ENCODE measurements around the gene IL20.
A peak's percentile ranks its signal among the peaks of the same experiment; 100 is the strongest.

The IL20 gene

DNA sequence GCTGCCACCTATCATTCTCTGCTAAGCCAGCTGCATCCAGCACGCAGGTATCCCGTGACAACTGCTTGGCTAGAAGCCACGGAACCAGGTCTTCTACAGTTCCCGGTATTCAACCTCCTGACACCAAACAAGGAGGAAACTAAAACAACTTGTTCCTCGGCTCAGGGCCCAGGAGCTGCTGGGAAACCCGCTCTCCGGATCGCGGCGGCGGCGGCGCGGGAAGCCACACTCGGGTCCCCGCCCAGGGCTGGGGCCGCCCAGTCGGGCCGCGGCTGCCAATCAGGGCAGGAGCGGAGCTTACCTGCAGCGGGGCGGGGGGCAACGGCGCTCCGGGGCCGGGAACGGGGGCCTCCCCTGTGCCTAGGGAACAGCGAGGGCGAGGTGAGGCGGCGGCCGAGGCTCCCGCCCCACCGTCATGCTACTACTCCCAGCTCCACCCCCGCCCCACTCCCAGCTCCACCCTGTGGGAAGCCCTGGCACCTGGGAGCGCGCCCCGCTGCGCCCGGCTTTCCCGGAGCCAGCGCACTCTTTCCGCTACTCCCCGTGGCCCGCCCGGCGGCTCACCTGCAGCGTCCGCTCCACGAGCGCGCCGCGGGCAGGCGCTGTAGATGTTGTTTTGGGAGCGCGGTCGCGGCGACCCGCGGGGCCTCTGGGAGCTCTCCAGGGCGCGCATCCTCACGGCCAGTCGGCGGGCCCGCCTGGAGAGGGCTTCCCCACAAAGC lies 43.9 kb downstream of the IL20 start (continued):
- TF ChIP-seq, protein P1, sequence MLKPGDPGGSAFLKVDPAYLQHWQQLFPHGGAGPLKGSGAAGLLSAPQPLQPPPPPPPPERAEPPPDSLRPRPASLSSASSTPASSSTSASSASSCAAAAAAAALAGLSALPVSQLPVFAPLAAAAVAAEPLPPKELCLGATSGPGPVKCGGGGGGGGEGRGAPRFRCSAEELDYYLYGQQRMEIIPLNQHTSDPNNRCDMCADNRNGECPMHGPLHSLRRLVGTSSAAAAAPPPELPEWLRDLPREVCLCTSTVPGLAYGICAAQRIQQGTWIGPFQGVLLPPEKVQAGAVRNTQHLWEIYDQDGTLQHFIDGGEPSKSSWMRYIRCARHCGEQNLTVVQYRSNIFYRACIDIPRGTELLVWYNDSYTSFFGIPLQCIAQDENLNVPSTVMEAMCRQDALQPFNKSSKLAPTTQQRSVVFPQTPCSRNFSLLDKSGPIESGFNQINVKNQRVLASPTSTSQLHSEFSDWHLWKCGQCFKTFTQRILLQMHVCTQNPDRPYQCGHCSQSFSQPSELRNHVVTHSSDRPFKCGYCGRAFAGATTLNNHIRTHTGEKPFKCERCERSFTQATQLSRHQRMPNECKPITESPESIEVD (tag by site-specific recombination; IDR thresholded peaks at IDR 0.05): no peak
- TF ChIP-seq ZNF777 (tag by site-specific recombination; IDR thresholded peaks at IDR 0.05; ENCODE audit: borderline replicate concordance): no peak
- TF ChIP-seq ZNF239 (tag by site-specific recombination; IDR thresholded peaks at IDR 0.05): no peak
- no peak for TF ChIP-seq ZNF830 (tag by site-specific recombination; IDR thresholded peaks at IDR 0.05; ENCODE audit: low read depth)
- no peak for TF ChIP-seq ZNF596 (tag by site-specific recombination; IDR thresholded peaks at IDR 0.05)
- TF ChIP-seq ZNF366 (tag by site-specific recombination; conservative IDR thresholded peaks at IDR 0.05): no peak
- TF ChIP-seq GFI1B (tag by site-specific recombination; IDR thresholded peaks at IDR 0.05): no peak
- TF ChIP-seq ZBTB49 (tag by site-specific recombination; IDR thresholded peaks at IDR 0.05; ENCODE audit: low read depth): no peak
- TF ChIP-seq ZNF501 (tag by site-specific recombination; IDR thresholded peaks at IDR 0.05): peak; percentile 79
- TF ChIP-seq ZNF629 (tag by site-specific recombination; IDR thresholded peaks at IDR 0.05): 0 out of 2 replicates have a peak, but pooled peaks have one; percentile 12
- TF ChIP-seq GLIS2 (tag by site-specific recombination; IDR thresholded peaks at IDR 0.05): peak; percentile 86; the same call in 1 of the 2 replicates
- no peak for TF ChIP-seq ZNF488 (tag by site-specific recombination; IDR thresholded peaks at IDR 0.05)
- TF ChIP-seq, protein P2, sequence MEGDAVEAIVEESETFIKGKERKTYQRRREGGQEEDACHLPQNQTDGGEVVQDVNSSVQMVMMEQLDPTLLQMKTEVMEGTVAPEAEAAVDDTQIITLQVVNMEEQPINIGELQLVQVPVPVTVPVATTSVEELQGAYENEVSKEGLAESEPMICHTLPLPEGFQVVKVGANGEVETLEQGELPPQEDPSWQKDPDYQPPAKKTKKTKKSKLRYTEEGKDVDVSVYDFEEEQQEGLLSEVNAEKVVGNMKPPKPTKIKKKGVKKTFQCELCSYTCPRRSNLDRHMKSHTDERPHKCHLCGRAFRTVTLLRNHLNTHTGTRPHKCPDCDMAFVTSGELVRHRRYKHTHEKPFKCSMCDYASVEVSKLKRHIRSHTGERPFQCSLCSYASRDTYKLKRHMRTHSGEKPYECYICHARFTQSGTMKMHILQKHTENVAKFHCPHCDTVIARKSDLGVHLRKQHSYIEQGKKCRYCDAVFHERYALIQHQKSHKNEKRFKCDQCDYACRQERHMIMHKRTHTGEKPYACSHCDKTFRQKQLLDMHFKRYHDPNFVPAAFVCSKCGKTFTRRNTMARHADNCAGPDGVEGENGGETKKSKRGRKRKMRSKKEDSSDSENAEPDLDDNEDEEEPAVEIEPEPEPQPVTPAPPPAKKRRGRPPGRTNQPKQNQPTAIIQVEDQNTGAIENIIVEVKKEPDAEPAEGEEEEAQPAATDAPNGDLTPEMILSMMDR (tag by site-specific recombination; IDR thresholded peaks at IDR 0.05): peak; percentile 67; the same call in 1 of the 2 replicates
- 0 out of 2 replicates have a peak, but pooled peaks have one; percentile 47 for TF ChIP-seq ZSCAN5A (tag by site-specific recombination; IDR thresholded peaks at IDR 0.05)
- no peak for TF ChIP-seq ZNF658 (tag by site-specific recombination; IDR thresholded peaks at IDR 0.05)
- no peak for TF ChIP-seq ZNF221 (tag by site-specific recombination; IDR thresholded peaks at IDR 0.05; ENCODE audit: borderline replicate concordance)
- TF ChIP-seq ZNF670 (tag by site-specific recombination; IDR thresholded peaks at IDR 0.05; ENCODE audit: low read depth): no peak
- TF ChIP-seq ZNF202 (tag by site-specific recombination; IDR thresholded peaks at IDR 0.05; ENCODE audit: borderline replicate concordance): no peak
- no peak for TF ChIP-seq ZNF175 (tag by site-specific recombination; IDR thresholded peaks at IDR 0.05)
- no peak for TF ChIP-seq ZNF266 (tag by site-specific recombination; IDR thresholded peaks at IDR 0.05; ENCODE audit: low read depth)
- TF ChIP-seq, protein P3, sequence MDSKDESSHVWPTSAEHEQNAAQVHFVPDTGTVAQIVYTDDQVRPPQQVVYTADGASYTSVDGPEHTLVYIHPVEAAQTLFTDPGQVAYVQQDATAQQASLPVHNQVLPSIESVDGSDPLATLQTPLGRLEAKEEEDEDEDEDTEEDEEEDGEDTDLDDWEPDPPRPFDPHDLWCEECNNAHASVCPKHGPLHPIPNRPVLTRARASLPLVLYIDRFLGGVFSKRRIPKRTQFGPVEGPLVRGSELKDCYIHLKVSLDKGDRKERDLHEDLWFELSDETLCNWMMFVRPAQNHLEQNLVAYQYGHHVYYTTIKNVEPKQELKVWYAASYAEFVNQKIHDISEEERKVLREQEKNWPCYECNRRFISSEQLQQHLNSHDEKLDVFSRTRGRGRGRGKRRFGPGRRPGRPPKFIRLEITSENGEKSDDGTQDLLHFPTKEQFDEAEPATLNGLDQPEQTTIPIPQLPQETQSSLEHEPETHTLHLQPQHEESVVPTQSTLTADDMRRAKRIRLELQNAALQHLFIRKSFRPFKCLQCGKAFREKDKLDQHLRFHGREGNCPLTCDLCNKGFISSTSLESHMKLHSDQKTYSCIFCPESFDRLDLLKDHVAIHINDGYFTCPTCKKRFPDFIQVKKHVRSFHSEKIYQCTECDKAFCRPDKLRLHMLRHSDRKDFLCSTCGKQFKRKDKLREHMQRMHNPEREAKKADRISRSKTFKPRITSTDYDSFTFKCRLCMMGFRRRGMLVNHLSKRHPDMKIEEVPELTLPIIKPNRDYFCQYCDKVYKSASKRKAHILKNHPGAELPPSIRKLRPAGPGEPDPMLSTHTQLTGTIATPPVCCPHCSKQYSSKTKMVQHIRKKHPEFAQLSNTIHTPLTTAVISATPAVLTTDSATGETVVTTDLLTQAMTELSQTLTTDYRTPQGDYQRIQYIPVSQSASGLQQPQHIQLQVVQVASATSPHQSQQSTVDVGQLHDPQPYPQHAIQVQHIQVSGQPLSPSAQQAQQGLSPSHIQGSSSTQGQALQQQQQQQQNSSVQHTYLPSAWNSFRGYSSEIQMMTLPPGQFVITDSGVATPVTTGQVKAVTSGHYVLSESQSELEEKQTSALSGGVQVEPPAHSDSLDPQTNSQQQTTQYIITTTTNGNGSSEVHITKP (tag by site-specific recombination; IDR thresholded peaks at IDR 0.05): no peak
- TF ChIP-seq ZNF837 (tag by site-specific recombination; IDR thresholded peaks at IDR 0.05): no peak
- peak; percentile 80; the same call in 1 of the 2 replicates for TF ChIP-seq ZNF692 (tag by site-specific recombination; IDR thresholded peaks at IDR 0.05)
- no peak for TF ChIP-seq ZNF248 (tag by site-specific recombination; IDR thresholded peaks at IDR 0.05)
- no peak for TF ChIP-seq YY2 (tag by site-specific recombination; IDR thresholded peaks at IDR 0.05)
- no peak for TF ChIP-seq ZBTB1 (tag by site-specific recombination; IDR thresholded peaks at IDR 0.05)

Data from HEK293 (cell line).